NCI-H748 (cell line): ENCODE data around the gene MFSD2B.

Experiments
- DNase-seq: peaks from one replicate; lab custom pipeline; 2025; ENCODE audit not compliant: unreplicated experiment; lab: John Stamatoyannopoulos, UW

The MFSD2B gene

DNA sequence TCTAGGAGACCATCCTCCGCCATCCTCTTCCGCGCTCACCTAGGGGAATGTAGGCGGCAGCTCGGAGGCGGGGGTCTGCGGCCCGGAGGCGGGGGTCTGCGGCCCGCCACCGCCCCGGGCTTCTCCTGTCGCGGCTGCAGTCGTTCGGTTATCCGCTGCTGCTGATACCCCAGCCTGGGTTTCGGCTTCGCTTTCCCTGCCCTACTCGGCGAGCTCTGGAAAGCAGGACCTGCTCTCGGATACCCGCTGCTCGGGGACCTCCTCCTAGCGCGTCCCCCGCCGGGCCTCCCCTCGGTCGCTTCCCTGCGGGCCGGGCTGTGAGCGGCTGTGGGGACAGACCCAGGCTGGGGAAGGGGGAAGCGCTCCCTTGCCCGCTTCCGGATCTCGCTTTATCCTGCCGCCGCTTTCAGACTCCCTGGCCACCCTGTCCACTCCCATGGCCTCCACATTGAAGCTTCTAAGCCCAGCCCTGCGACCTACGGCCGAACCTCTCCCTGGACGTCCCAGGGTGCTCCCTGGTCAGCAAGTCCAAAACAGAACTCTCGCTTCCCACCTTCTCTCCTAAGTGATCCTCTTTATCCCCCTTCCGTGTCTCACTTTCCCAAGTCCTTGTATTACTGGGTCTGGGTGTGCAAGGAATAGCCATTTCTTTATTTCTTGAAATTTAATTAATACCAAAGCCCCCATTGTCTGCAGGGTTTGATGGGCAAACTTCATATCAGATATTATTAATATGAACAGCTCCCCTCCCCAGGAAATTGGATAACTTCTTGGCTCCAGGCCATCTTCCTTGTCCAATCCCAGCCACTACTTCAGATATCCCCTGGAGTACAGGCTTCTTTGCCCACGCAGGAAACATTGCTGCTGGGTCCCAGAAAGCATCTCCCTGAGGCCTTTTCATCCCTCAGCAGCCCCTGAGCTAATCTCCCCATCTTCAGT, 40.4 kb downstream of the MFSD2B start:
- peak; percentile 57 for DNase-seq

DNA sequence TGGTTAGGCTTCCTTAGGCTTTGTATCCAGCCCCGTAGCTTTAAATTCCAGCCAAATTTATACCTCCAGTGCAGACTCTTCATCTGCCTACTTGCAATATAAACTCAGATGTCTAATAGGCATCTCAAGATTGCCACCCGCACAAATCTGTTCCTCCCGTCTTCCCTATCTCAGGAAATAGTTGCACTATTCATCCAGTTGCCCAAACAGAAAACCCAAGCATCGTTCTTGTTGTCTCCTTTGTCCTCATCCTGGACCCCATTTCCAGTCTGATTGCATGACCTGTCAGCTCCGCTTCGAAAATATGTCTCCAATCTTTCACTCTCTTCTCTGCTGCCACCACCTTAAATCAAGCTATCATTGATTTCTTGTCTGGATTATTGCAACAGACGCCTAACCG, 41.9 kb downstream of the MFSD2B start:
- DNase-seq: no peak

DNA sequence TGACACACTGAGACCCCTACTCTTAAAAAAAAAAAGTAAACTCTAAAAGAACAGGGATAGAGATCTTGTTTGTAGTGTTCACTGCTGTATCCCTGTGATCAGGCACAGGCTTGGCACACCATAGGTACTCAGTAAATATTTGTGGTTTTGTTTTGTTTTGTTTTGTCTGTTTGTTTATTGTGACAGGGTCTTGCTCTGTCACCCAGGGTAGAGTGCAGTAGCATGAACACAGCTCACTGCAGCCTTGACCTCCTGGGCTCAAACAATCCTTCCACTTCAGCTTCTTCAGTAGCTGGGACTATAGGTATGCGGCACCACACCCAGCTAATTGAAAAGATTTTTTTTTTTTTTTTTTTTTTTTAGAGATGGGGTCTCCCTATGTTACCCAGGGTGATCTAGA, 43.1 kb downstream of the MFSD2B start:
- no peak for DNase-seq

DNA sequence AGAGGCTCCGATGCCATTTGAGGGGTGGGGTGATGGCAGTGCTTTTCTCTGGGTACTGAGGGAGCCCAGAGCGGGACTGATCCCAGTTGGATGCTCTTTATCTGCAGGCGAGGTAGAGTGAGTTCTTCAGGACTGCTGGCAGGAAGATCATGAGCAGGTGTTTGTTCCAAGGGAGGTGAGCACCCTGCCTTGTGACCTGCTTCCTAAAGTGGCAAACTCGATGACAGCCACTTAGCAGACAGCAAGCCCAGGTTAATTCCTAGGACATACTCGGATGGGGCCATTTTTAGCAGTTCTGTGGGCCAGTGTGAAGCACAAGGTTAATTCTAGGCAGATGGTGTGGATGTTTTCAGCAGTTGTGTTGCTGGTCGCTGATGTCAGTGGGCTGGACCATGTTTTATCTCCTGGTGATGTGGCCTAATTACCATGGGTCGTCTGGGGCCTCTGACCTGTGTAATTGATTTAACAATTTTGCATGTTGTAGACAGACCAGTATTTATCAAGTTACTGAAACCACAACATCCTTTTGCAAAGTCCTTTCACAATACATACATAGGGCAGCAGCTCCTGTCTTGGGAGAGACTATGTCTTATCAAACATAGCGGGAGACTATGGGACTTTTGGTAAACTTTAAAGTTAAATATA, 44.6 kb downstream of the MFSD2B start:
- DNase-seq: no peak

DNA sequence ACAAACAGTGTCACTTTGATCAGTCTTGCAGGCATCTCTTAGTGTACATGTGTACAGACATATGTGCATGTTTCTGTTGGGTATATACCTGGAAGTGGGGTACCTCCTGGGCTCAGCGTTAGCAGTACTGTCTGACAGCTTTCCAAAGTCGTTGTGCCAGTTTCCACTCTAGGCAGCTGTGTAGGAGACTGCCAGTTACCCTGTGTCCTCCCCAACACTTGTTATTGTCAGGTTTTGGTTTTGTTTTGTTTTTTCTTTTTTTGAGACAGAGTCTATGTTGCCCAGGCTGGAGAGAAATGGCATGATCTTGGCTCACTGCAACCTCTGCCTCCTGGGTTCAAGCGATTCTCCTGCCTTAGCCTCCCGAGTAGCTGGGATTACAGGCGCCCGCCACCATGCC, 45.9 kb downstream of the MFSD2B start:
- DNase-seq: no peak

DNA sequence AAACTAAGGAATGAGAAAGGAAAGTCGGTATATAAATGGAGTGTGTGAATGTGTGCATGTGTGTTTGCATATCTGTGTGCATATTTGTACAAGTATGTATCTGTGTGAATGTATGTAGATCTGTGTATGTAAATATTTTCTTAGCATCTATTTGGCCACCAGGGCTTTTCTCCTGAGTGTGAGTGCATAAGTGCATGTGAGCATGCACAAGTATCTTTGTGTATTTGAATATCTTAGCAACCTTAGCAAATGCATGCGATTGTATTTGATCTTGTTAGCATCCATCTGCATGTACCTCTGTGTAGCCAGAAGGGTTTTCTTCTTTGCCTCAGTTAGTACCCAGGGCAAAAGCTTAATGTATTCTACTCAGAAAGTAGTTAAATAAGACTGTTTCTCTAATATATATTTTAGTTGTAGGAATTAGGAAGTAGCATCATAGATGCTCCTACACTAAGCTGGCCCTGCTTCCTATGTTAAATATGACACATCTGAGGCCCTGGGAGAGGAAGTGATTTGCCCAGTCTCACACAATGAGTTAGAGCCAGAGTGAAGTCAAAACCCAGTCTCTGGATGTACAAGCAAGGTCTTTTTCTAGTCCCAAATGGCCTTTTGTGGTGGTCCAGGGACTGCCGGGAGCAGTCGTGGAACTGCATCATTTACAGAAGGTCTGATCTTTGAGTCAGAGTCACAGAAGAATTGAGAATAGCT, 48.8 kb downstream of the MFSD2B start:
- no peak for DNase-seq

DNA sequence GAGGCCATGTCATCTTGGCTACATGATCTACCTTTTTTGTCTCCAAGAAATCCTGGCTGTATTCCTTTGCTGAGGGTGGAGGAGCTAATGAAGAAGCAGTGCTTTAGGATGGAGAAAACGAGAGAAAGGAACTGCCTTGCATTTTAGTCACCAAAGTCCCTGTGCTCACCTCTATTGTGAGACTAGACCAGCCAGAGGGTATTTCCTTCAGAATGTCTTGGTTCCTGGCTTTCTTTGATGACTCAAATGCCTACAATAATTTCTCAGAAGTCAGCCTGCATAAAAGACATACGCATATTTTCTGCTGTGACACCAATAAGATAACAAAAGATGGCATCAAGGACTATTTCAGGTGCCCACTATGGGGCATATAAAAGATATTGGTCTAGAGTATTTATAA, 55.5 kb downstream of the MFSD2B start:
- DNase-seq: no peak

DNA sequence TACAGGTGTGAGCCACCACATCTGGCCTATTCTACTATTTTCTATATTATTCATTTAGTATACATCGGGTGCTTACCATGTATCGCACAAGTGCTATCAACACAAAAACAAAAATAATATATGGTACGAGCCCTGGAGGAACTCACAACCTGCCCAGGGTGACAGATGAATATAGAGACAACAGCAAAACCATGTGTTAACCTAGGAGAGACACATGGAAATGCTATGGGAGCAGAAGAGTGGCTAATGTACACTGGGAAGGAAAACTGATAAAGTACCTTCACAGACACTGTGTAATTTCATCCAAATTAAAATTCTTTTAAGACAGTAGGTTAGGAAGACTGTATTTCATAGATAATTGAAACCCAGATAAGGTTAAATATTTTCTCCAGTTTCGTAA, 62.4 kb downstream of the MFSD2B start:
- DNase-seq: no peak

DNA sequence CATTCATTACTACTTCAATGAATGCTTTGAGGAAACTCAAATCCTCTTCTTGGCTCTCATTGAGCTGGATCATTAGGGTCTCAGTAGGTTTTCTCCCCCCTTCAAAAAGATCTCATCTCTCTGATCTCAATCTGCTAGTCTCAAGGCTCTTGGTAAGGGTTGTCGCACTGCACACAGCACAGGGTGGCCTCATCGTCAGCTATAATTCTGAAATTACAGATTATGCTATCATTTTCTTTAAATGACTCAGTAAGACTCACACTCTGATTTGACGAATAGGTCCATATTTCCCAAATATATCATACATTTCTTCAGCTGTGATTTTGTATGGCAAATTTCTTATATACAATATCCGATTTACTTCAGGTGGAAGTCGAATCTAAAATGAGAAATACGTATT, 63.9 kb downstream of the MFSD2B start:
- DNase-seq: no peak

DNA sequence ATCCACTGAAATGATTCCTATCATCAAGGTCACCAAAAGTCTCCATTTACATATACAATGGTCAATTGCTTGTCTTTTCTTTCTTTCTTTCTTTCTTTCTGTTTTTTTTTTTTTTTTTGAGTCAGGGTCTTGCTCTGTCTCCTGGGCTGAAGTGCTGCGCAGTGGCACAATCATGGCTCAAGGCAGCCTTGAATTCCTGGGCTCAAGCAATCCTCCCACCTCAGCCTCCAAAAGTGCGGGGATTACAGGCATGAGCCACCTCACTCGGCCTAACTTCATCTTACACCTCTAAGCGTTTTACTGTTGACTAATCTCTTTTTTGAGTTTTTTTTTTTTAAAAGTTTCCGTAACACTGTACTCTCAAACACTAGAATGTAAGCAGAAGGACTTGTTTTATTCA, 65.4 kb downstream of the MFSD2B start:
- no peak for DNase-seq
